ENCODE data around the gene ALK.

The ALK gene

DNA sequence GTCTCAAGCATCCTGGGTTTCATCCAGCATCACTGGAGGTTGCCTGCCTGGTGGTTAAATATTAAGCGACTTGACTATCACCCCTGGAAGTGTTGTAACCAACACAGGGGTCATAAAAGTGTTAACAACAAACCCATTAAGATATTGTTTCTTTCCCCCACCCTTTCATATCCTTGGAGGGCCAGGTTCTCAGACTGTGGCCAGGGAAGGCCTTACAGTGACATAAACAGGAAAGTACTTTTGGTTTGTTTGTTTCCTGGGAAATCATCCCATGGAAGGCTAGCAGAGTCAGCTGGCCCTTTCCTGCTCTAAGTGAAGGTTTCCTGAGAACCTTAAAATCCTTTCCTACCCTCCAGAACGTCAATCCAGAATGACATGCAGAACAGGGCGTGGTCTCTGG is 645.2 kb downstream of the ALK start:
- TF ChIP-seq, protein P1, sequence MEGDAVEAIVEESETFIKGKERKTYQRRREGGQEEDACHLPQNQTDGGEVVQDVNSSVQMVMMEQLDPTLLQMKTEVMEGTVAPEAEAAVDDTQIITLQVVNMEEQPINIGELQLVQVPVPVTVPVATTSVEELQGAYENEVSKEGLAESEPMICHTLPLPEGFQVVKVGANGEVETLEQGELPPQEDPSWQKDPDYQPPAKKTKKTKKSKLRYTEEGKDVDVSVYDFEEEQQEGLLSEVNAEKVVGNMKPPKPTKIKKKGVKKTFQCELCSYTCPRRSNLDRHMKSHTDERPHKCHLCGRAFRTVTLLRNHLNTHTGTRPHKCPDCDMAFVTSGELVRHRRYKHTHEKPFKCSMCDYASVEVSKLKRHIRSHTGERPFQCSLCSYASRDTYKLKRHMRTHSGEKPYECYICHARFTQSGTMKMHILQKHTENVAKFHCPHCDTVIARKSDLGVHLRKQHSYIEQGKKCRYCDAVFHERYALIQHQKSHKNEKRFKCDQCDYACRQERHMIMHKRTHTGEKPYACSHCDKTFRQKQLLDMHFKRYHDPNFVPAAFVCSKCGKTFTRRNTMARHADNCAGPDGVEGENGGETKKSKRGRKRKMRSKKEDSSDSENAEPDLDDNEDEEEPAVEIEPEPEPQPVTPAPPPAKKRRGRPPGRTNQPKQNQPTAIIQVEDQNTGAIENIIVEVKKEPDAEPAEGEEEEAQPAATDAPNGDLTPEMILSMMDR (conservative IDR thresholded peaks at IDR 0.05), result no peak
- no peak overlapping the region for H3K27ac ChIP-seq

DNA sequence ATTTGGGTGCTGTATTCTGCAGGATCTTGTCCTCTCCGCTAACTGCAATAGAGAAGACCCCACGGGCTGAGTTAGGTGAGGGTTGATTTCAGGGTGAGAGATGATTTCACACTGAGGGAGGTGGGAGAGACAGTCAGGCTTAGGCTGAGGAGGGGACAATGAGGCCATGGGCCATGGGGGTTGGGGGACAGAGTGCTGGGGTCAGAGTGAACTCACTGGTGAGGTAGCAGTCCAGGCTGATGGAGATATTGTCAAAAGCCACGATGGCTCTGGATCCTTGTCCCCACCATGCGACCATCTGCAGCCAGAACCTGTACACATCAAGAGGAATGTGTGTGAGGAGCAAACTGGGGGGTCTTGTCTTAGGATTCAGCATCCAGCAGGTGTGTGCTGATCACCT is 646.2 kb downstream of the ALK start:
- TF ChIP-seq, protein P1 (conservative IDR thresholded peaks at IDR 0.05), result no peak

DNA sequence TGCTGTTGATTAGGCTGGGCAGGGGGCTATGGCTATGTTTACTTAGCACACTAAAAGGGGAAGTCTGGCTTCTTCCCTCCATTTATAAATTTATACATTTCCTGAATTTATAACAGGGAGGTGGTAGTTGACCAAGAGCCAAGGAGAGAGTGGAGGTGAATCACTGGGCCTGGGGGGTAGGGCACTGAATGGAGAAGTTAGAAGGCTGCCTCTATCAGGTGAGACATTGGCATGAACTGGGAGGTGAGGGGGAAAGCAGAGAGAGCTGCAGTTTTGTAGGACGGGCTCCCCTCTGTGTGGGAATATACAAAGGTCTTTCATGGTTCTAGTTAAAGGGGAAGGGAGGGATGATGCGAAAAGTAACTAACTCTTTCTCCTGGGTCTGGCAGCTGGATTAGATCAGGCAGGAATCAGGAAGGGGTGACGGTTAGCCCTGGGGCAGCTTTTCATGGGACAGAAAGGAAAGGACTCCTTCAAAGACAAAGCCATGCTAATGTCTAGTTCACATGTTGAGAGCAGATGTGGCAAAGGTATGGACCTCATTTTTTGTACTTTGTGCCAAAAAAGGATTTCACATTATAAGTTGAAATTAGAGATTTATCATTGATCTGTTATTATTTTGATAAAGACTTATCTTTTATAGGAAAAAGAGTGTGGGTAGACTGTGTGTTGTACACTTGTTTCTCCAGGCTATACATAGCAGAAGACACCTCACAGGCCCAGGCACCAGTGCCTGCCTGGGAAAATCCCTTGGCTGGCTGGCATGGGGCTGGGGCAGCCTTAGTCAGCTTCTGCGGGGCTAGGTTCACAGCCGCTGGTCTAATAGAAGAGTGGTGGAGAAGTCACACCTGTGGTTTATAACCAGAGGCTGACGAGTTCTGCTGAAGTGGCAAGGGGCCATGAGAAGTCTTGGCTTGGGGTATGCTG is 647.4 kb downstream of the ALK start:
- TF ChIP-seq, protein P1 (conservative IDR thresholded peaks at IDR 0.05), result no peak
- H3K27ac ChIP-seq, result no peak overlapping the region

More for the DNA sequence above, 646.2 kb downstream of the ALK start:
- H3K27ac ChIP-seq, result no peak overlapping the region

DNA sequence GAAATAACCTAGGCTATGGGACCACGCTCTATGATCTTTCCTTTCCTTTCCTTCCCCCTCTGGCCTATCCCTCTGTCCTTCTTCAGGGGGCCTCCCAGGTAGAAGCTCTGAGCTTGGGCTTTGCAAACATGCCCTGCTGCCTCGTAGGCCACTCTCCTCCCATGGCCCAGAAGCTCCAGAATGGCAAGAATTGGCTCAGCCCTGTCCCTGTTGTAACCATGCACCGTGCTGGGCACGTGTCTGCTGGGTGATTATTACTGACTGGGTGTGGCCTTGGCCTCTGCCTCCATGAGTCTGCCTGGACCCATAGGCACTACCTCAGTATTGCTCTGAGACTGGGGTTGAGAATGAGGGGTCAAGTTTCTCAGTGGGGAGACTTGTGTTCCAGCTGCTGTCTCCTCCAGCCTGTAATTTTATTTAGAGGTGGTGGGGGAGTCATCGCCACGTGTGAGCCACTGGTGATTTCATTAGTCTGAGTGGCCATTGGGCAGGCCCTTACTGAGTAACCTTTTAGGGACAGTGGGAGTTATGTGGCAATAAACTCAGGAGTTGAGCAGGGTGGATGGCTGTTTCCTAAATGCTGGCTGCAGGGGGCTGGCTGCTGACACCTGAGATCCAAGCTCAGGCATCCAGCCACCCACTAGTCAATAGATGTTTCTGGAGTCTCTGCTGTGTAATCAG is 648.2 kb downstream of the ALK start:
- H3K27ac ChIP-seq, result no peak overlapping the region

DNA sequence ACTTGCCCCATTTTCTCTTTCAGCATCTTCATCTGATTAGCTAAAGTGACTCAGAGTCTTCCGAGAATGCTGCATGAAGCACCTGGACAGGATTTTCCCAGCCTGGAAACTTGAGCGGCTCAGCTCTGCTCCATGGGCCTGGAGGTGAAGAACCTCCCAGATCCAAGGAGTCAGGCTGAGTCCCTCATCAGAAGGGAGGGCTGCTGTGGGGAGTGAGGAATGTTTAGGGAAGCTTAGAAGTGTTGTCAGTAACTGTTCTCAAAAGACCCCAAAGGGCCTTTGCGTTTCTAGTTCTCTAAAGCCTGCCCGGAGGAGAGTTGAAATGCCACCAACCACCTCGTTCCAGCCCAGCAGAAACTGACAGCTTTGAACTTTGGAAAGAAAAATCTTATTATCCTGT is 649.1 kb downstream of the ALK start:
- no peak overlapping the region for H3K27ac ChIP-seq
- TF ChIP-seq, protein P1 (conservative IDR thresholded peaks at IDR 0.05), result no peak

More for the DNA sequence above, 648.2 kb downstream of the ALK start:
- TF ChIP-seq, protein P1 (conservative IDR thresholded peaks at IDR 0.05), result no peak

DNA sequence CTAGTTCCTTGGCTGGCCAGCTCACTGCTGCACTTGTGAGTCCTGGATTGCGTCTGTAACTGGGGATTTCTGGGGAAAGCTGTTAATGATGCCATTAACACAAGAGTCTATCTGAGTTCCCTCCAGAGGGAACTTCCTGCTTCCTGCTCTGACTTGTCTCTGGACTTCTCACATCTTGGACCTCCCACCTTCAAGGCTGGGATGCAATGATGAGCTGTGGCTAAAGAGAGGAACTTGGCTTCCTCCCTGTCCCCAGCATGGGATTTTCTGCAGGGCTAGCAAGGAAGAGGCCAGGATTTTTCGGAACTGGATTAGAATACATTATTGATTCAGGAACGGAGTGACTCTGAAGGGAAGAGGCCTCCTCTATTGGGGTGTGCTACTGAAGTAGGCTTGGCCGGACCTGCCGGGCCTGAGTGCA is 650.7 kb downstream of the ALK start:
- TF ChIP-seq, protein P1 (conservative IDR thresholded peaks at IDR 0.05), result no peak

DNA sequence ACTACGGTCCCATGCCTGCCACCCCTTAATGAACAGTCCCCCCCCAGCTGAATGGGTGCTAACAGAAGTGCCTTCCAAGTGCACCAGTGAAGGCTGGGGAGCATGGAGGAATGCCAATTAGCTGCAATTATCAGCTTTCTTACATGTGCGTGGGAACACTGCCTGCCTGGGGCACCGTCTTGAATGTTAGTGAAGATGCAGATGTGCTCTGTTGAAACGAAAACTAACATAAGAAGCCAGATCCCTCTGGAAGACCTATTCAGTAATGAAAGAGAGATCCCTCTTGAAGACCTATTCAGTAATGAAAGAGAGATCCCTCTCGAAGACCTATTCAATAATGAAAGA is 651.6 kb downstream of the ALK start:
- TF ChIP-seq, protein P1 (conservative IDR thresholded peaks at IDR 0.05), result no peak
- H3K27ac ChIP-seq, result no peak overlapping the region

More for the DNA sequence above, 650.7 kb downstream of the ALK start:
- H3K27ac ChIP-seq, result no peak overlapping the region
